MM.1S (cell line): ENCODE results near the gene SEPTIN5.

Experiments used
- DNase-seq: peaks from one replicate; pipeline ENCODE4 v3.0.0-alpha.2; 2015
- H2AFZ ChIP-seq: fragments of 300-600 bp; sonication (generic); 2 replicates; pipeline ENCODE4 v1.6.0; 2016; ENCODE audit warnings: antibody characterized with exemption, low read length
- H3F3A ChIP-seq: fragments of 300-600 bp; sonication (generic); 2 replicates; pipeline ENCODE4 v1.6.1; 2016; ENCODE audit warnings: mild to moderate bottlenecking, antibody characterized with exemption, low read length, moderate library complexity, mixed read lengths; ENCODE audit not compliant: insufficient read depth
- H3K27ac ChIP-seq: fragments of 300-600 bp; sonication (generic); 2 replicates; pipeline ENCODE4 v1.5.1; 2016; ENCODE audit warnings: mild to moderate bottlenecking, low read length
- H3K27me3 ChIP-seq: fragments of 300-600 bp; sonication (generic); replicated peaks from 2 replicates; pipeline ENCODE4 v1.6.0; 2016; ENCODE audit warnings: low read length; ENCODE audit not compliant: insufficient read depth
- H3K36me3 ChIP-seq: fragments of 300-600 bp; sonication (generic); replicated peaks from 2 replicates; pipeline ENCODE4 v1.6.1; 2016; ENCODE audit warnings: mild to moderate bottlenecking, low read length, mixed read lengths; ENCODE audit not compliant: insufficient read depth
- H3K4me1 ChIP-seq: fragments of 300-600 bp; sonication (generic); 2 replicates; pipeline ENCODE4 v1.6.1; 2016; ENCODE audit warnings: low read length, mixed read lengths
- H3K4me2 ChIP-seq: fragments of 300-600 bp; sonication (generic); 2 replicates; pipeline ENCODE4 v1.6.0; 2016; ENCODE audit warnings: low read depth, low read length
- H3K4me3 ChIP-seq: fragments of 300-600 bp; sonication (generic); 2 replicates; pipeline ENCODE4 v1.5.1; 2016; ENCODE audit warnings: low read length, mixed read lengths
- H3K79me2 ChIP-seq: fragments of 300-600 bp; sonication (generic); 2 replicates; pipeline ENCODE4 v1.6.1; 2016; ENCODE audit warnings: mixed run types, low read length, mixed read lengths
- H3K9ac ChIP-seq: fragments of 300-600 bp; sonication (generic); 2 replicates; pipeline ENCODE4 v1.6.1; 2016; ENCODE audit warnings: low read length, mixed read lengths
- H3K9me2 ChIP-seq: fragments of 300-600 bp; sonication (generic); replicated peaks from 2 replicates; pipeline ENCODE4 v1.6.1; 2016; ENCODE audit warnings: mild to moderate bottlenecking, low read length, mixed read lengths; ENCODE audit not compliant: insufficient read depth
- H3K9me3 ChIP-seq: fragments of 300-600 bp; sonication (generic); replicated peaks from 2 replicates; pipeline ENCODE4 v1.6.1; 2016; ENCODE audit warnings: mild to moderate bottlenecking, low read length, mixed read lengths; ENCODE audit not compliant: insufficient read depth
- H4K20me1 ChIP-seq: fragments of 300-600 bp; sonication (generic); 2 replicates; pipeline ENCODE4 v1.6.1; 2016; ENCODE audit warnings: mild to moderate bottlenecking, low read length, moderate library complexity, mixed read lengths; ENCODE audit not compliant: insufficient read depth
- CTCF ChIP-seq: fragments of 300-600 bp; sonication (generic); IDR thresholded peaks from 2 replicates; pipeline ENCODE4 v1.5.1; 2016; ENCODE audit warnings: antibody characterized with exemption, low read length, mixed read lengths
- EZH2 ChIP-seq: fragments of 300-600 bp; sonication (generic); optimal IDR thresholded peaks from 2 replicates; pipeline ENCODE3; 2017; ENCODE audit warnings: low read depth, mild to moderate bottlenecking, antibody characterized with exemption, low read length, mixed read lengths
- EZH2phosphoT487 ChIP-seq: fragments of 300-600 bp; sonication (generic); IDR thresholded peaks from 2 replicates; pipeline ENCODE4 v1.6.1; 2018; ENCODE audit warnings: antibody characterized with exemption, low read length

SEPTIN5 gene

DNA sequence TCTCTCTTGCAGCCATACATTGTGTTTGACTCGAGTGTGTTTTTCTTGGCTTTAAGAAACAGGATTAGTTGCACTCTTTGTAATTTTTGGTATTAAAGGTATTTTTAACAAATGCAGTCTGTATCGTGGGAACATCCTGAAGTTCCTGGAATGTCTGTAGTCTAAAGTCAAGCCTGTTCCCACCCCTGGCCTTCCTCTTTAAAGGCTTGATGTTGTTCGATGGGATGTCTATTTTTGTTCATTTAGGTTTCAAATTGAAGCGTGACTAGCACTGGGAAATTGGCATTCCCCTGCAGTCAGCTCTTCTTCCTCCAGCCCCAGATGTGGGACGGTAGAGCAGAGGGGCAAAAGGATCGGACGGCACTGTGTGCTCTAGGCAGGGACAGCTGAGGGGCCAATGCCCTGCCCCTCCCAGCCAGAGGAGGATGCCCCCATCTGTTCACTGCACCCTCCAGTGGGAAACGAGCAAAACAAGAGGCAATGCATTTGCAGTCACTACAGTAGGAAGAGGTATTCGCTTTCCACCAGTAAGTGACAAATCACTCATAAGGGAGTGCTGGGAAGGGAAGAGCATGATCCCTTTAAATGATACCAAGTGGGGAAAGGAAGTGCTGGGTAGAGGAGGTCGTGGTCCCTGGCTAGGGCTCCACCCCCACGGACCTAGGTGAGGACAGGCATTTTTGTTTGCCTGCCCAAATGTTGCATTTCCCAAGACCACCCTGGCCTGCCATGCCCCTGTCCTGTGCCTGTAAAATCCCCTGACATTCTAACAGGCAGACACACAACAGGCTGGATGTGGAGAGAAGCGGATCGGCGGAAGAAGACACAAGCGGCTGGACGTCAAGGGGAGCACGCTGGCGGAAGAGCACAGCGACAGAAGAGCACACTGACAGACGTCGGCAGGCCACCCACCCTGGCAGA lies 47.4 kb upstream of the SEPTIN5 start:
- H2AFZ ChIP-seq: no peak overlapping the region
- H3K27ac ChIP-seq: no peak overlapping the region
- no peaks in the 10 kb centered on the region for H3F3A ChIP-seq
- no peak for DNase-seq
- no peak for TF ChIP-seq EZH2phosphoT487
- TF ChIP-seq CTCF: no peak
- TF ChIP-seq EZH2: no peak
- no peak overlapping the region for H3K9ac ChIP-seq
- H3K4me2 ChIP-seq: no peak overlapping the region
- H3K27me3 ChIP-seq: peaks cover 36% of the 10 kb centered on the region
- no peaks in the 10 kb centered on the region for H4K20me1 ChIP-seq
- H3K9me2 ChIP-seq: no peaks in the 10 kb centered on the region
- no peak overlapping the region for H3K4me3 ChIP-seq
- no peaks in the 10 kb centered on the region for H3K79me2 ChIP-seq
- peaks cover 5% of the 10 kb centered on the region; the same call in 1 of the 2 replicates for H3K4me1 ChIP-seq
- H3K36me3 ChIP-seq: no peaks in the 10 kb centered on the region
- no peaks in the 10 kb centered on the region for H3K9me3 ChIP-seq

GRCh38 chr22:19667872-19668740 lies 46.2 kb upstream of the SEPTIN5 start:
- Histone ChIP-seq H2AFZ (no peak overlapping the region), H3K27me3 (peaks cover 33% of the 10 kb centered on the region)
- TF ChIP-seq EZH2: no peak
- TF ChIP-seq CTCF: no peak
- no peak for TF ChIP-seq EZH2phosphoT487

GRCh38 chr22:19668748-19669147 lies 45.6 kb upstream of the SEPTIN5 start:
- Histone ChIP-seq H3K9ac (no peak overlapping the region), H3K9me2 (no peaks in the 10 kb centered on the region), H3K79me2 (no peaks in the 10 kb centered on the region), H3K27me3 (peaks cover 38% of the 10 kb centered on the region), H4K20me1 (no peaks in the 10 kb centered on the region), H3K27ac (no peak overlapping the region), H2AFZ (no peak overlapping the region), H3K9me3 (no peaks in the 10 kb centered on the region), H3K4me1 (no peaks in the 10 kb centered on the region; the same call in 1 of the 2 replicates), H3K4me3 (no peak overlapping the region), H3K36me3 (no peaks in the 10 kb centered on the region), H3K4me2 (no peak overlapping the region), H3F3A (no peaks in the 10 kb centered on the region)
- TF ChIP-seq EZH2phosphoT487: no peak
- no peak for TF ChIP-seq EZH2
- TF ChIP-seq CTCF: no peak
- DNase-seq: no peak

More at GRCh38 chr22:19667872-19668740, 46.2 kb upstream of the SEPTIN5 start:
- no peak overlapping the region for H3K4me2 ChIP-seq
- no peaks in the 10 kb centered on the region for H4K20me1 ChIP-seq
- H3K9ac ChIP-seq: no peak overlapping the region
- no peaks in the 10 kb centered on the region for H3K9me2 ChIP-seq
- H3K9me3 ChIP-seq: no peaks in the 10 kb centered on the region
- H3K36me3 ChIP-seq: no peaks in the 10 kb centered on the region
- no peaks in the 10 kb centered on the region for H3F3A ChIP-seq
- H3K4me3 ChIP-seq: no peak overlapping the region
- peaks cover 5% of the 10 kb centered on the region; the same call in 1 of the 2 replicates for H3K4me1 ChIP-seq
- no peak overlapping the region for H3K27ac ChIP-seq
- DNase-seq: no peak
- no peaks in the 10 kb centered on the region for H3K79me2 ChIP-seq
